ENCODE data around the gene SEC24A. TPM values are rescaled to one million over a fixed set of nuclear protein-coding genes. Genes with fewer than 3 reads are reported as not detected.

SEC24A gene
- total and polyA plus RNA-seq, 4 donors, result 10.1 to 46.6 (median 18.8) TPM

DNA sequence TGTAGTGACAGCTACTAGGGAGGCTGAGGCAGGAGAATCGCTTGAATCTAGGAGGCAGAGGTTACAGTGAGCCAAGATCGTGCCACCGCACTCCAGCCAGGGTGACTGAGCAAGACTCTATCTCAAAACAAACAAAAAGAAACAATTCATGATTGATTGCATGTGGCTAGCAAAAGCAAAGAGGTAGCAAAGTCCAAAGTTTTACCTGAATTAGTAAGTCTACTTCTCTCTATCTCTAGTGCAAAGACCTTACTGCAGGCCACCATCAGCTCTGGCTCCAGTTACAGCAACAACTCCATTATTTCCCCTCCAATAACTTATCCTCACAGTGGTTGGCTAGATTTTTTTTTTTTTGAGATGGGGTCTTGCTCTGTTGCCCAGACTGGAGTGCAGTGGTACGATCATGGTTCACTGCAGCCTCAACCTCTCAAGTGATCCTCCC lies 9.8 kb upstream of the SEC24A start:
- TF ChIP-seq RAD21 (IDR thresholded peaks at IDR 0.05) (peak; percentile 30 to 41), REST (IDR thresholded peaks at IDR 0.05) (peak; percentile 55), SP1 (IDR thresholded peaks at IDR 0.05) (peak; percentile 95), ZBTB33 (IDR thresholded peaks at IDR 0.05) (peak; percentile 59), EGR1 (IDR thresholded peaks at IDR 0.05; ENCODE audit: low read depth in 2 of 2) (peak in 1 of 2 donors; percentile 49), HNF4A (conservative IDR thresholded peaks at IDR 0.05) (peak; percentile 95), FOXA2 (IDR thresholded peaks at IDR 0.05) (peak; percentile 52), ATF3 (IDR thresholded peaks at IDR 0.05) (no peak), NR2F2 (IDR thresholded peaks at IDR 0.05) (no peak), GABPA (IDR thresholded peaks at IDR 0.05 in 1 of 2, conservative IDR thresholded peaks at IDR 0.05 in 1 of 2) (peak in 1 of 2 donors; percentile 61), HNF4G (IDR thresholded peaks at IDR 0.05) (peak; percentile 90), YY1 (IDR thresholded peaks at IDR 0.05) (peak; percentile 92), JUND (IDR thresholded peaks at IDR 0.05) (peak; percentile 59 to 84), FOXA1 (IDR thresholded peaks at IDR 0.05) (no peak), RXRA (IDR thresholded peaks at IDR 0.05) (peak; percentile 89 to 91), TAF1 (conservative IDR thresholded peaks at IDR 0.05) (no peak)
- TF ChIP-seq, protein P1, sequence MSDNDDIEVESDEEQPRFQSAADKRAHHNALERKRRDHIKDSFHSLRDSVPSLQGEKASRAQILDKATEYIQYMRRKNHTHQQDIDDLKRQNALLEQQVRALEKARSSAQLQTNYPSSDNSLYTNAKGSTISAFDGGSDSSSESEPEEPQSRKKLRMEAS (IDR thresholded peaks at IDR 0.05), result peak; percentile 70
- TF ChIP-seq, protein P2, sequence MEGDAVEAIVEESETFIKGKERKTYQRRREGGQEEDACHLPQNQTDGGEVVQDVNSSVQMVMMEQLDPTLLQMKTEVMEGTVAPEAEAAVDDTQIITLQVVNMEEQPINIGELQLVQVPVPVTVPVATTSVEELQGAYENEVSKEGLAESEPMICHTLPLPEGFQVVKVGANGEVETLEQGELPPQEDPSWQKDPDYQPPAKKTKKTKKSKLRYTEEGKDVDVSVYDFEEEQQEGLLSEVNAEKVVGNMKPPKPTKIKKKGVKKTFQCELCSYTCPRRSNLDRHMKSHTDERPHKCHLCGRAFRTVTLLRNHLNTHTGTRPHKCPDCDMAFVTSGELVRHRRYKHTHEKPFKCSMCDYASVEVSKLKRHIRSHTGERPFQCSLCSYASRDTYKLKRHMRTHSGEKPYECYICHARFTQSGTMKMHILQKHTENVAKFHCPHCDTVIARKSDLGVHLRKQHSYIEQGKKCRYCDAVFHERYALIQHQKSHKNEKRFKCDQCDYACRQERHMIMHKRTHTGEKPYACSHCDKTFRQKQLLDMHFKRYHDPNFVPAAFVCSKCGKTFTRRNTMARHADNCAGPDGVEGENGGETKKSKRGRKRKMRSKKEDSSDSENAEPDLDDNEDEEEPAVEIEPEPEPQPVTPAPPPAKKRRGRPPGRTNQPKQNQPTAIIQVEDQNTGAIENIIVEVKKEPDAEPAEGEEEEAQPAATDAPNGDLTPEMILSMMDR (IDR thresholded peaks at IDR 0.05; ENCODE audit: low read depth, low read length, missing input control), result no peak
- WGBS, result 46% methylated on average over 4 of the region's 4 CpGs
- no peak for DNase-seq (ENCODE audit: low spot score)
- no peaks in the 10 kb centered on the region for H3K36me3 ChIP-seq (ENCODE audit: control insufficient read depth in 4 of 4, insufficient read depth in 3 of 4, low read depth in 1 of 4, low read length in 3 of 4)
- peaks cover 10 to 19% (median 12%) of the 10 kb centered on the region in 4 donors for H3K4me1 ChIP-seq (ENCODE audit: control insufficient read depth in 4 of 4, insufficient read depth in 4 of 4, low read length in 3 of 4)
- no peak overlapping the region for H3K9ac ChIP-seq (ENCODE audit: low read depth in 1 of 2, low read length in 2 of 2)
- H3K27me3 ChIP-seq (ENCODE audit: control insufficient read depth in 4 of 4, insufficient read depth in 4 of 4, low read length in 3 of 4), result no peaks in the 10 kb centered on the region
- H3K9me3 ChIP-seq (ENCODE audit: control insufficient read depth in 4 of 4, low read length in 3 of 4), result no peaks in the 10 kb centered on the region
- H3K4me3 ChIP-seq (ENCODE audit: low read depth in 1 of 3, low read length in 3 of 3), result no peak overlapping the region
- H3K27ac ChIP-seq (ENCODE audit: low read depth in 1 of 2, low read length in 2 of 2), result peak overlapping the region; percentile 35 to 40
